CD1c-positive myeloid dendritic cell (primary cell): ENCODE results near the gene NIPA2.

Experiments used
- DNase-seq: peaks from one replicate; pipeline ENCODE4 v3.0.0-alpha.2; 2016; ENCODE audit errors: extremely low spot score

The NIPA2 gene

DNA sequence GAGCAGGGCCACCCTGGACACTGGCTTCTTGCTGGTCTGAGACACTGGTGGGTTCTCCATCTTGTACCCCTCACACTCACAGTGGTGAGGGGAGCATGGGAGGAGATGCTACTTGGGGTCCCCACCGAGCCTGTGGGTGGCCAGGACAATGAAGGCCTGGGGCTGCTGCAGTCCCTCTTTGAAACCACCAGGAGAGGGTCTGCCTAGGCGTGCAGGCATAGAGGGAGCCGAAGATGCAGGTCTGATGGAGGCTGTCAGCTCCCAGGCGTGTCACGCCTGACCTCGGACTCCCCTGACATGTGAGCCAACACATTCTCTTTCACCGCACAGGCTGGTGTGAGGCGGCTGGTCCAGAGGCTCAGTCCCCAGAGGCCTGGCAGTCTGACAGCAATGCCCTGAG is 39.1 kb downstream of the NIPA2 start:
- DNase-seq: no peak

DNA sequence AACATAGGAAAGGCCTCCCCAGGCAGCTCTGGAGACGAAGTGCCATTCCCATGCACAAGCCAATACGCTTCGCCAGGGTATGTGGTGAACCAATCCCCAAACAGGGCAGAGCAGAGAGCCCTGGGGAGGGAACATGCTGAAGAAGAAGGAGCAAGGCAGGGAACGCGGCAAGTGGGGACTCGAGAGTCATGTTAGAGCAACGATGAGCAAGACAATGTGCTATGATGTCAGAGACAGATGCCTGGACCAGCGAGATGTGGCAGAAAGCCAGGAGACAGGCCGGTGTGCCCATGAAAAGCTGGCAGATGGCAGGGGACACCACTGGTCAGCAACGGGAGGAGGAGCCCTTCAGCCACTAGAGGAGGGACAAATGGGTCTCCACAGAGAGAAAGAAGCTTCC is 39.6 kb downstream of the NIPA2 start:
- DNase-seq: no peak

DNA sequence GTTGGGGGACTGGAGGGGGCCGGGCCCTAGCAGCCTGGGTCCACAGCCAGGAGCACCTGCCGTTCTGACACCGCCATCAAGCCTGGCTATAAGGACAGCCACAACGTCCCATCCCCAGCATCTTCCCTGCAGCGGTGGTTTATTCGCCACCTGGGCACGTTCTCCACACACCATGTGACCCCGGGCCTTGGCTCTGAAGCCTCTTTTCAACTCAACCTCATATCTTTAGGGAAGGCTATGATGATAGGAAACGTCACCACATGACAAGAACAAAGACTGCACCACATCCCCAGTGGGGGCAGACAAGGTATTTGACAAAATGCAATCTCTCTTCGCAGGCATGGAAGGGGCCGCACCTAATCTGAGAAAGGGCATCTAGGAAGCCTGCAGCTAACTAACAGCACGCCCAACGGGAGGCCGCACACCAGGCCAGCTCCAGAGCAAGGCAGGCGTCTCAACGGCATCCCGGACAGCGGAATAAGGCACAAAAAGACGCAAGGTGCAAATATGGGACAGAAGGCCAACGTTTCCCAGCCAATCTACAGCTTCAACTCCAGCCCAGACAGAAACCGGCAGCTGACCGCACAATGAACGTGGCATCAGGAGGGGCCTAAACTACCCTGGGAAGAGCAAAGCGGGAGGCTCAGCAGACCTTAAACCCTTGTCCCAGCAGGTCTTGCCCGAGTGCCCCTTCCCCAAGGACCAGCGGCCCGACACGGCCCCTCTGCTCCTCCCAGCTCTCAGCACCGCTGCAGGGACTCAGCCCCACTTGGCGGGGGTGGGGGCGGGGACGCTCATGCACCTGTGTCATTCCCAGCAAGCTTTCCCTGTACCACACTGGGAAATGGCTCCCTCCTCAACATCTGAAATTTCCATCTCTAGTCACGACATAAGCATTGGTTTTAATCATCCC is 41.9 kb downstream of the NIPA2 start:
- no peak for DNase-seq

DNA sequence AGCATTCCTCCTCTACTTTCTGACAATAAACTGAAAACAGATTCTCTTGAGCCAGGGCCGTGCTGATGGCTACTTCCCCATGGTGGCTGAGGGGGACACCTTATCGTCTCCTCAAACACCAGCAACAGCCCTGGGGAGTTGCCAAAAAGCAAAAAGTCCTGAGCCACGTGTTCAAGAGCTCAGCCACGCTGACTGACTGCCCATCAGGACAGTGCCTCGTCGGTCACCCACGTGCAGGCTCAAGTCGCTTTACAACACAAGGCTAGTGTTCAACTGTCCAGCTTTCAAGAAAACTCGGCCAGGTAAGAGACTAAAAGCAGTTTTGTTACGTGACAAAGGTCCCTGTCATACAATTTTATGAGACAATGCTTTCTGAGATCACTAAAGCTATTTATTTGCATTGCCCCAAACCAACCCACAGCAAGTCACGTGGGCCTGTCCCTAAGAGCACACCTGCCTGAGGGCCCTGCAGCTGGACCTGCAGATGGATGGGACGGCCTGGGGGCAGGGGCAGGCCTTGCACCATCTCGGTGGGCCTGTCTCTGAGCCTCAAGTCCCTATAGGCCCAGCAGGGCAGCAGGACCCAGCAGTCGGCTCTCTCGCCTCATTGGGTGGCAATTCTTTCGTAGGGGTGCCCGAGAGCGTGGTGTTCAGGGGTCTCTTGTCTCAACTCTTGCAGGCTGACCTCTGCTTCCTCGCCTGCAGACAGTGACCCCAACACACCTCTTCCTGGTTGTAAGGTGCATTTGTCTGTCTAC is 42.7 kb downstream of the NIPA2 start:
- no peak for DNase-seq

DNA sequence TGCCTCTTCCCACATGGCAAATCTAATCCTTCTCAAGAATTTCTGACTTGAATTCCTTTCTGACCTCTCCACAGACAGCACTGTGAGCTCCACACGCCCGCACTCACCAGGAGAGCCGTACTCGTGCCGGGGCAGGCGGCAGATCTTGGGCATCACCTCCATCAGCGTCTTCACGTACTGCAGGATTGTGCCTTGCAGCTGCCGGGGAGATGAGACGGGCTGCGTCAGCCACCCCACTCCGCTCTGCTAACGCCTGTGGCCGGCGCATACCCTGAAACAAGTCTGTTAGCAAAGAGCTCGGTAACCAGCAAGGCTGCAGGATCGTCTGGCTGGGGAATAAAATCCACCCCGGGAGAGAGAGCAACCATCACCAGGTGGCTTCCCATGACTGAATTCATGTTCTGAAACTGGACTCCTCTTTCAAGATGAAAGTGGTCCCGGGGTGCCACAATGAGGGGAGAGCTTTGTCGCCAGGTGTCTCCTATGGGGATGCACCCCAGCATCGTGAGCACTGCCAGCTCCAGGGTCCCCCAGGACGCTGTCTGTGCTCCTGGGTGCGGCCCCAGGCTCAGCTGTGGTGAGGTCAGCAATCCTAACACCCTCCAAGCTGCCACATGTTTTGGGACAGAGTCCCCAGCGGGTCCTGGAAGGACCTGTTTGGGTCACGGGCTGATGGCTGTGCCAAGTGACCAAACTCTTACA is 43.4 kb downstream of the NIPA2 start:
- DNase-seq: no peak

DNA sequence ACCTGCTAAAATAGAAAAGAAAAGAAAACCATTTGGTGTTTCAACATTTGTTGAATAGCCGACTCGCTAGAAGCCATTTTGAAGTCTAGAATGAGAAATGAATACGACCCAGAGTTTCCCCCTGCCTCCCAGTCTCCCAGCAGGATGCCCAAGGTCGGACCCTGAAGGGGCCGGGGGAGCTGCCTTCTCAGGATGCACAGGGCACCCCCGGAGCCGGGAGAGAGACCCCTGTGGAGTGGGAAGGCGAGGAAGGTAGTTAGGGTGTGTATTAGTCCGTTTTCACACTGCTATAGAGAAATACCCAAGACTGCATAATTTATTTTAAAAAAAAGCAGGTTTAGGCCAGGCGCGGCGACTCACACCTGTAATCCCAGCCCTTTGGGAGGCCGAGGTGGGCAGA is 44.7 kb downstream of the NIPA2 start:
- no peak for DNase-seq

DNA sequence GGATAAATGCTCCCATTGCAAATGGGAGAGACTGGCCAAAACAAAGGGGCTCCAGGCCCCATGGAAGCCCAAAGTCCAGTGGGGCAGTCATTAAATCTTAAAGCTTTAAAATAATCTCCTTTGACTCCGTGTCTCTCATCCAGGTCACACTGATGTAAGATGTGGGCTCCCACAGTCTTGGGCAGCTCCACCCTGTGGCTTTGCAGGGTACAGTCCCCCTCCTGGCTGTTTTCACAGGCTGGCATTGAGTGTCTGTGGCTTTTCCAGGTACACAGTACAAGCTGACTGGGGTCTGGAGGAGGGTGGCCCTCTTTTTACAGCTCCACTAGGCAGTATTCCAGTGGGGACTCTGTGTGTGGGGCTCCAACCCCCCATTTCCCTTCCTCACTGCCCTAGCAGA is 45.9 kb downstream of the NIPA2 start:
- DNase-seq: no peak

DNA sequence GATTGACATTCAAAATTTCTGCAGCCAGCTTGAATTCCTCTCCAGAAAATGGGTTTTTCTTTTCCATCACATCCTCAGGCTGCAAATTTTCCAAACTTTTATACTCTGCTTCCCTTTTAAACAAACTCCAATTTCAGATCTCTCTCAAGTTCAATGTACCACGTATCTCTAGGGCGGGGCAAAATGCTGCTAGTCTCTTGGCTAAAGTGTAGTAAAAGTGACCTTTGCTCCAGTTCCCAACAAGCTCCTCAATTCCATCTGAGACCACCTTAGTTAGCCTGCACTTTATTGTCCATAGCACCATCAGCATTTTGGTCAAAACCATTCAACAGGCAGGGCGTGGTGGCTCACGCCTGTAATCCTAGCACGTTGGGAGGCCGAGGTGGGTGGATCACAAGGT is 46.7 kb downstream of the NIPA2 start:
- no peak for DNase-seq

DNA sequence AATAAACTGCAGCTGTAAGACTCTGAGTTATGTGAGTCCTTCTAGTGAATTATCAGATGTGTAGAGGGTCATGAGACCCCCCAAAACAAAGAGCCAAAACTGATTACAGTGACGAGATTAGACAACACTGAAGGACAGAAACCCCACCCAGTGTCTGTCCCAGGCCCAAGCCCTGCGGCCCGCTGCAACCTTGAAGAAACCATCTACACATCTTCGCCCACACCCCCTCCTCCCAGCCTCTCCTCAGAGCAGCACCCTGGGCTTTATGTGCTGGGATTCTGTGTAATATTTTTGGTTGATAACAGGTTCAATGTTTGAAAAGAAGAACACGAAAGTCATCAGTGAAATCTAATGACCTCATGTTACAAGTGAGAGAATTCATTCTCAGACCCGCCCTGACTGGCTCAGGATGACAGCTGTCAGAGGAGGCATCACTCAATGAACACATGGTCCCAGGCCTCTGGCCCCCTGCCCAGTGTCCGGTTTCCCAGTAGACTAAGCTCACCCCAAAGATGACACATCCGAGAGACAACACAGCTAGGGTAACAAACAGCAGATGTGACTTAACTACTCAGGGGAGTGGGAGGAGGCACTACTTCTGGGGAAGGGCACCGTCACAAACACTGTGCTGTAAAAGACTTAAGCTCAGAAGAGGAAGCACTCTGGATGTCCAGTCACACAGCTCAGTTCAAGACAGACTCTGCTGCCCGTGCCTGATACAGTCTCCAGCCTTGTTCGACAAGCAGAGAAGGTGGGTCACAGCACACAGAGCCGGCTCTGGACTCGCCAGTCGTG is 48.9 kb downstream of the NIPA2 start:
- DNase-seq: peak; percentile 84

DNA sequence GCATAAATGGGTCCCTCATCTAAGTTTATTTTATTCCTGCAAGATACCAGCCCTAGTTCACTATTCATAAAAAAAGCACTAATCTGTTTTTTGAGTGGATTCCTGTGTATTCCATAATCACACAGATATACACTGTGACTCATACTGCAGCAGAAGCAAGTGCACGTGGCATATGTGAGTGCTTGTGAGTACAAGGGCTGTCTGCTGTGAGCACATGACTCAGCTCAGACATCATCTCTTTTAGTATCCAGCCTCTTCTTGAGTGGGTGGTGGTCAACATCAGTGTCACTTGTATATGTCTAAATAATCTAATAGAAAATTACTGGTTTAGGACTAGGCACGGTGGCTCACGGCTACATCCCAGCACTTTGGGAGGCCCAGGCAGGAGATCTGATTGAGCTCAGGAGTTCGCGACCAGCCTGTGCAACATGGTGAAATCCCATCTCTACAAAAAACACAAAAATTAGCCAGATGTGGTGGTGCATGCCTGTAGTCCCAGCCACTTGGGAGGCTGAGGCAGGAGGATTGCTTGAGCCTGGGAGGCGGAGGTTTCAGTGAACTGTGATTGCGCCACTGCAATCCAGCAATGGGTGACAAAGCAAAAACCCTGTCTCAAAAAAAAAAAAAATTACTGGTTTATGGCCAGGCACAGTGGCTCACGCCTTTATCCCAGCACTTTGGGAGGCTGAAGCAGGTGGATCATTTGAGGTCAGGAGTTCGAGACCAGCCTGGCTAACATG is 49.8 kb downstream of the NIPA2 start:
- DNase-seq: peak; percentile 78

DNA sequence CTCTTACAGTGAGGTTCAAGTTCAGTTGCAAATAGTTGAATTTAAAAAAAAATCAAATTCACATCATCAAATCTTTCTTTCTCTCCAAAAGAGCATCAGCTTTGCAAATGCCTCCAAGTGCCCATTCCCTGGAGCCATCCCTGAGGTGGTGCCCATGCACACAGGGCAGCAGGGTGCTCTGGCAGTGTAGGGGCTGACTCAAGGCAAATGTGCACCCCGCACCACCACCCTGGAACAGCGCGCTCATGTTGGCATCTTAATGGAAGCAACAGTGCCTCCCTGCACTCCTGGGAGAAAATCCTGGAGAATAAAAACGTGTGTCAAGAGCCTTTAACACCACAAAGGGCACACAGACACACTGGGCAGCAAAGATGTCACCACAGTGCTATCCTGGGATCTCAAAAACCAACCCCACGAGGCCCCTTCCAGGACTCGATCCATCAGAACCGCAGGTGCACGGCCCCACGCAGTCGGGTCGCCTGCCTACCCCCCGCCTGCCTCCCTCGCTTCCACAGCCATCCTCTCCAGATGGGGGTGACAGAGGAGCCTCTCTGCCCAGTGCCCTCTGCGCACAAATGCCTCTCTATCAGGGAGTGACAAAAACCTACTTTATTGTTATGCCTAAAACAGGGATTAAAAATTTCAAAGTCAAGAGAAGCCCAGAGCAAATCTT is 50.8 kb downstream of the NIPA2 start:
- DNase-seq: no peak

DNA sequence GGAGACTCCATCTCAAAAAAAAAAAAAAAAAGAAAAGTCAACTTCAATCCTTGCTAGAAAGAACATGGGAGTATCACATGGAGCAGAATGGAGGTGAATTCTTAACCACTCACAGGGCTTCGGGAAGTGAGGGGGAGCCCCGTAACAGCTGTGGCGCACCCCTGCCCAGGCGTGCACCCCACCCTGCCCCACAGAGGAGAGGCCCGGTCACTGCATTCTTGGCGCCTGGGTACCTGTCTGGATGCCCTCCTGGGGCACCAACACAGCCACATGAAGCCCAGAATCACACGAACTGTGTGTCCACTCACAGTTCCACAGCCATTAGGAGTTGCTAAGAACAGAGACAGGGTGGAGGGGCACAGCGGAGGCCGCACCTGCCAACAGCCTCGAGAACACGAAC is 51.8 kb downstream of the NIPA2 start:
- DNase-seq: no peak

DNA sequence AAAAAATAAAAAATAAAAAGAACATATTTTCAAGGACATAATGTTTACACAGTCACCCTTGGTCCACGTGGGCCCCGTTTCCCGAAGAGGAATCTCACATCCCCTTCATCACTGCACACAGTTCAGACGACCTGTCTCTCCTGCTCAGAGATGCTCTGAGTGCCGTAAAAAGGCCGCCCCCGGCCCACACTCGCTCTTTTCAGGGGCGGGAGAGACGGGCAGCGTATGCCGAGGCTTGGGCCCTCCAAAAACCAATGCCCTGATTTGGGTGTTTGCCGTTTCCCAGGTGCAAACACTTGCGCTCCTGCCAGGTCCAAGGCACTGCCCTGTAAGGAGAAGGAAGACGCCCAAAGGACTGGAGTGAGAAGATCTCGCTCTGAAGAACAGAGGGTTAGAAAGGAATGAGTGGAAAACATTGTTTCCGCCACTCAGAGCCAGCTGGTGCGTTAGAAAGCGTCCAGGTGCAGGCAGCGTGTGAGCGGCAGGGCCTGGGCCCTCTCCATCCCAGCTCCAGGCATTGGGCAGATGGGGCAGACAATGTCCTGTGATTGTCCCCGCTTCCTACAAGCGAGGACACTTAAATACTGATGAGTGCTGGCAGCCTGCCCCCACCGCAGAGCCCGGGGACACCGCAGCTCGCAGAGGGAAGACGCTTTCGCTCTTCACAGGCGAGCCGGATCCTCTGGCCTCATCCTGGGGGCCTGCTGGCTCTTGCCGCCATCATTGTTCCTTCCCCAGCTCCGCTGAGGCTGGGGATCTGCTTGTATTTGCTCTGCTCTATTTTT is 53.2 kb downstream of the NIPA2 start:
- no peak for DNase-seq

DNA sequence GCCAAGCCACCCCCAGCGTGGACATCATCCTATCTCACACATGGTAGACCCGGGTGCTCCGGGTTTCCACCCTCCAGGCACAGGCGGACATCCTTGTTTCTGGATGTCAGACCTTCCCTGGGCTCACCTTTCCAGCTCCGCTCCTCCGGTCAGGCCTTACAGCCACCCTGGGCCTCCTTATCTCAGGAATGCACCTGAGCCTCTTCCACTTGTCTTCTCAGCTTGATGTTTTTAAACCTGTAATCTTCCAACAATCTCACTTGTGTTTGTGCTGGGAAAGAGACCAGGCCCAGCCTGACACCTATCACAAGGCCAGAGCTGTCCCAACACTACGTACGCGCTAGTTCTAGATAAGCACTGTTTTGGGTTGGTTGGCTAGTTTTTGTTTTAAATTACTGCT is 53.9 kb downstream of the NIPA2 start:
- no peak for DNase-seq

DNA sequence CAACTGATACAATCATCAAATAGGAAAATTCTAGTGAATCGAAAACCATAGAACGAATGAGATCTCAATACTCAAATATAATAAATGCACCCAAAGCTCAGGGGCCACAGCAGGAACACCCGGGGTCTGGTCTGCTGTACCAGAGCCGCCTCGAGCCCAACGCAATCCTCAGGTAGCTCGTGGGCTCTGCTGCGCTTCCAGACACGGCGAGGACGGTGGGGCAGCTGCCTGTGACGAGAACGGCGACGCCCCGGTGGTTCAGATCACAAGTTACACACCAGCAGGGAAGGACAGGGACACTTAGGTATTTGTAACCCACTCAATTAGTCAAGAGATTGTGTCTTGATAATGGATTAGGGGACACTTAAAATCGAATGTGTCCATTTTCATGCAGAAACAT is 54.6 kb downstream of the NIPA2 start:
- DNase-seq: no peak

DNA sequence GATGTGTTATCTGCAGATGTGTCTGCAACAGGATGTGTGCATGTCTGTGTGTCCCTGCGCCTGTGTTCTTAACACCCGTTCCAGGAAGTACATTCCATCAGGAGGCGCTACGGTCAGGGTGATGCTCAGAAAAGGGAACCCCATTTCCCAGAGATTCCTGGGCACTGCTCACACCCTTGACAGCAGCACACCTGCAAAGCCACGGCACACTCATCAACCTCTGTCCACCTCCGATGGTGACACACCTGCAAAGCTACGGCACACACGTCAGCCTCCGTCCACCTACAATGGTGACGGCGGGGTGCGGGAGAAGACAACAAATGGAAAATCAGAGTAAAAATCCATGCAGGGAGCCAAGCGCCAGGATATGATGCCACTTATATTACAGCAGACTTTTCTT is 55.4 kb downstream of the NIPA2 start:
- no peak for DNase-seq

DNA sequence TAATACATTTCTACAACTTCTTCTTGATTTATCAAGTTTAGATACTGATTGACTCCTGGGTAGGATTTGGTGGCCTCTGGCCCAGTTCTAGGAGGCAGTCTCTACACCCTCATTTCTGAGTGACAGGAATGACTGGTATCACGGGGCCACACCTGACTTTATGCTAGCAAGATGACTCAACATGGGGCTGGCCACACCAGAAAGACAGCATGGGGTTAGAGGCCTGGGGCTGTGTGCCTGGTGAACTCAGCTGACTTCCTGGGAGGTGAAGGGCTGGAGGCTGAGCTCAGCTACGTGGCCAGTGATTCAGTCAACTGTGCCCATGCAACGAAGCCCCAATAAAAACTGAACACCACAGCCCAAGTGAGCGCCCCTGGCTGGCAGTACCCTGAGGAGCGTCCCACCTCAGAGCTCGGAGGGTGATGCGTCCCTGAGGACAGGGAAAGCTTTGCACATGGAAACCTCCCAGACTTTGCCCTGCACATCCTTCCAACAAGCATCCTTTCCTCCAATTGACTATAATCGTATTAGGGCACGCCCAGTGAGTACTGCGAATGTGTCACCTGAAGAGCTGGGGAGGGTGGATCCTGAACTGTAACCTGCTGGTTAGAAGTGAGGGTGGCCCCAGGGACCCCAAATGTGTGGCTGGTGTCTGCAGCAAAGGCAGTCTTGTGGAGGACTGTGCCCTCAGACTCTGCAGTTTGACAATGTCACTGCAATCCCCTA is 57.2 kb downstream of the NIPA2 start:
- no peak for DNase-seq

DNA sequence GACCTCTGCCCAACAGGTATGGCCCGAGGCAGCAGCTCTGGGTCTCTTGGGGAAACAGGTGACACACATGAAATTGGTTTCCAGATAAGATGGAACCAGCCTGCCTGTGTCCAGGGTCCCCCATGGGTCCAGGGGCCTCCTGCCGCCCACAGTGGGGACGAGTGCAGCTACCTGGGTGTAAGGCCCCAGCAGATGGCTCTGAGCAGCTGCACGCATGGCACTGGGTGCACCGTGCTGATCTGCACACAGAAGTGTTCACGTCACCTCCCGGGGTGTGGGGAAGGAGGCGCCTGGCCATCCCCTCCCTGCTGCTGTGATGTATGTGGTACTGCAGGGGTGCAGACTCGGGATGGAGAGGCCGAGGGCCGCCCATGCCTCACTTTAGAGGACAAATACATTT is 63.6 kb downstream of the NIPA2 start:
- DNase-seq: no peak

DNA sequence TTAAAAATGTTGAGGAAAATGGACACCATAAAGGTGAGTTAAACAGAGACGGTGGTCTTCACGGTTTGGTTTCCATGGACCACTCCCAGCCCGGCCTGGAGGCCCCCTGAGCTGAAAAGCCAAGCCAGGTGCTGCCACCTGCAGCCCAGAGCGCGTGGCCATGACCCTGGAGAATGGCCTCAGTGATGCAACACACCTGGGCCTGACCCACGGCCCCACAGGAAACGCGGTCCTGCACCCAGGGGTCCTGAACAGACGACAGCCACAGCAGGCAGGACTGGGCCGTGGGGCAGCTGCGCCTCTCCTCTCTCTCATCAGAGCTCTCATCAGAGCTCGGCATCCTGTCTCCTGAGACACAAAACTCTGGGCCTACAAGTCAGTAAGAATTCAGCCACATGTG is 64.1 kb downstream of the NIPA2 start:
- no peak for DNase-seq
